Skin of body (tissue), 2 donors: ENCODE measurements around the gene PARP4. TPM values are rescaled to one million over a fixed set of nuclear protein-coding genes. Genes with fewer than 3 reads are reported as not detected.
"Not testable (repeated sequence)": the region's sequence is repeated elsewhere in the genome, so short reads cannot be mapped to it uniquely, and the experiment has no call there.

ENCODE experiments used
- DNase-seq: peaks from one replicate; lab custom pipeline; 2025; lab: John Stamatoyannopoulos, UW
- total RNA-seq: library from RNA; depleted of rRNA; stranded (reverse); fragments of >200 nt; gene quantifications from one replicate; pipeline ENCODE4 v1.2.3, GENCODE V29; 2014

The PARP4 gene
- 31.1 TPM for total RNA-seq

DNA sequence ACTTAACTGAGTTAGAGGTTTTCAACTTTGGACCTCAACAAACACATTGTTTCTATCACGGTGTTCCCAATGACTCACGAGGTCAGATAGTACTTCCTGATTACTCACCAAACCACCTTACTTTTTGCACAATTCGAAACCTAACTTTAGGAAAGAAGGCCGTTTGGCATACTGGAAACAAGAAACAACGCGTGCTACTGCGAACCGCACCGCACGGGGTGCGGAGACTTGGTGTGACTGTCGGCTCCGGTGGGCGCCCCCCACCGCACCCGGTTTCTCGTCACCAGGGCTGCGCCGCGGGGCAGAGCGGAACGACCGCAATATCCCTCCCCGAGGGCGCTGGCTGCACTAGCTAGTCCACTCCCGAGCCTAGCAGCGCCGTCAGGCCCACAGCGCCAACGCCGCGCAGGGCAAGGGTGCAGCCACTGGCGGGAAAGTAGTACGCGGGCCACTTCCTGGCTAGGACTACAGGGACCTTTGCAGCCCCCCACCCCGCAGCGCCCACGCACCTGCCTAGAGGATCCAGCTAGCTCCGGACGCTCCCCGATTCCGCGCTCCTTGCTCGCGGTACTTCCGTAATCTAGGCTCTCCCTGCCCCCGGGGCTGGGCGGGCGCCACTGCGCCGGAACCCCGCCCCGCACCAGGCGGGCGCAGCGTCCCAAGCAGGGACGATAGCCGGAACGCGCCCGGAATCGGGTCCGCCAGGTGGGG lies at the start of gene PARP4:
TSS of gene PARP4 (minus strand) at position 582 of the 711 bp plus-strand sequence. CDS start 9,002 bp downstream, outside the sequence.
- peak; percentile 65 for DNase-seq

DNA sequence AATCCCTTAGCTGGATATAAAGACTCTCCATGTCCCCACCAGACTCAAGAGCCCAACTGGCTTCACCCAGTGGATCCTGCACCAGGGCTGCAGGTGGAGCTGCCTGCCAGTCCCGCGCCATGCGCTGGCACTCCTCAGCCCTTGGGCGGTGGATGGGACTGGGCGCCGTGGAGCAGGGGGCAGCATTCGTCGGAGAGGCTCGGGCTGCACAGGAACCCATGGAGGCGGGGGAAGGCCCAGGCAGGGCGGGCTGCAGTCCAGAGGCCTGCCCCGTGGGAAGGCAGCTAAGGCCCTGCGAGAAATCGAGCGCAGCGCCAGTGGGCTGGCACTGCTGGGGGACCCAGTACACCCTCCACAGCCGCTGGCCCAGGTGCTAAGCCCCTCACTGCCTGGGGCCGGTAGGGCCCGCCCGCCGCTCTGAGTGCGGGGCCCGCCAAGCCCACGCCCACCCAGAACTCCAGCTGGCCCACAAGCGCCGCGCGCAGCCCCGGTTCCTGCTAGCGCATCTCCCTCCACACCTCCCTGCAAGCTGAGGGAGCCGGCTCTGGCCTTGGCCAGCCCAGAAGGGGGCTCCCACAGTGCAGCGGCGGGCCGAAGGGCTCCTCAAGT lies 48.1 kb upstream of the PARP4 start:
- DNase-seq: not testable (repeated sequence)

- DNase-seq: not testable (repeated sequence)
Observed at GRCh38 chr13:24559431-24560218, 47.0 kb upstream of the PARP4 start.

- DNase-seq: peak; percentile 23
Observed at GRCh38 chr13:24557081-24557480, 44.5 kb upstream of the PARP4 start.

DNA sequence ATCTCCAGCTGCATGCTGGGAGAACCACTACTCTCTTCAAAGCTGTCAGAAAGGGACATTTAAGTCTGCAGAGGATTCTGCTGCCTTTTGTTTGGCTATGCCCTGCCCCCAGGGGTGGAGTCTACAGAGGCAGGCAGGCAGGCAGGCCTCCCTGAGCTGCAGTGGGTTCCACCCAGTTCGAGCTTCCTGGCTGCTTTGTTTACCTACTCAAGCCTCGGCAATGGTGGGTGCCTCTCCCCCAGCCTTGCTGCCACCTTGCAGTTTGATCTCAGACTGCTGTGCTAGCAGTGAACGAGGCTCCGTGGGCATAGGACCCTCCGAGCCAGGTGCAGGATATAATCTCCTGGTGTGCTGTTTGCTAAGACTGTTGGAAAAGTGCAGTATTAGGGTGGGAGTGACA lies 41.3 kb upstream of the PARP4 start:
- not testable (repeated sequence) for DNase-seq

DNA sequence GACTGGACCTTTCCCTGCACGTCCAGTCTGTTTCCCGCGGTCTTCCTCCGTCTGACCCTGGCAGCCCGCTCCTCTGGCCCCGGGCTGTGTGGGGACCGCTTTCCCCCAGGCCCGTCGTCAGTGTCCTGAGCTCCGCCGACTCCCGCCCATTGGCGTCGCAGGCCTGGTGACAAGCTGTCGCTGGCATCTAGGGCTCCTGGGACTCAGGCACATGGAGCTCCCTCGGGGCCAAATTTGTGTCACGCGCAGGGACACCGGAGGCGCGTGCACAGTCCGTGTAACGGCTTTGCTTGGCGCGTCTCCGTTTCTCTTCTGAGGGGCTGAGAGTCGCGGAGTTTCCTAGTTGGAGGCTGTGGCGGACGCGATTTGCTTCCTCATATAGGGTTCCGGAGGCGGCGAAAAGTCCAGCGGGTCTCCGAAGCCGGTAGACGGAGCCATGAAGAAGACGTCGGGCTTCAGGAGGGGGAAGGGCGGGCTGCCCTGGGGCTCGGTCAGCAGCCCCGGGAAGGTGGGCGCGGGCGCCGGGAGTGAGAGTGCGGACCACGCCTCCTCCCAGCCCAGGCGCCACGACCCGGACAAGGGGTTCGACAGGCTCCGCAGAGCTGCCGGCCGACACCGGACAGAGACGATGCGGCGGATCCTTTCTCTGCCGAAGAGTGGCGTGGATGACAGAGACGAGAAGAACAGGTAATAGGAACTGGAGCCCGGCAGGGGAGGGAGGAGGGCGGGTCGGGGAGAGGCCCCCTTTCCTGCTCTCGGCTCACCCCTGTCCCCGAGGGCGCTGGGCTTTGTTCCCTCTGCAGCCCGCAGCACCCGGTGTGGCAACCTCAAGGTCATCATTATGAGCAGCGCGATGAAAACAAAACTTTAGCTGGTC lies 29.1 kb upstream of the PARP4 start:
- DNase-seq: not testable (repeated sequence)

DNA sequence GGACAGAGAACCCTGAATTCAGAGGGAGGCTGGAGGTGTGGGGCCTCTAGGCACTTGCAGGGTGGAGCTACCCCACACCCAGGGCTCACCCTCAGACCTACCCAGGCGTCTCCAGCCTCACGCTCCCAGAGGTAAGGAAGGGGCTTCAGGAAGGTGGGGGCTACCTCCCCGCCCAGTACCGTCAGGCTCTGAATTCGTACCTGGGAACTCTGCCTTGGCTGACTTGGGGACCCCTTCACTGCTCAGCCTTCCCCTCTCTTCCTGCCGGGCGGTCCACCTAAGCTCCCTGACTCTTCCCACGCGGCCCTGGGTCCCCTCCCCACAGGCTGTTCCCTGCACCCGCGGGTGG lies 28.5 kb upstream of the PARP4 start:
- DNase-seq: no peak

GRCh38 chr13:24540236-24541126 lies 27.9 kb upstream of the PARP4 start:
- no peak for DNase-seq

GRCh38 chr13:24539500-24540165 lies 27.1 kb upstream of the PARP4 start:
- DNase-seq: no peak

DNA sequence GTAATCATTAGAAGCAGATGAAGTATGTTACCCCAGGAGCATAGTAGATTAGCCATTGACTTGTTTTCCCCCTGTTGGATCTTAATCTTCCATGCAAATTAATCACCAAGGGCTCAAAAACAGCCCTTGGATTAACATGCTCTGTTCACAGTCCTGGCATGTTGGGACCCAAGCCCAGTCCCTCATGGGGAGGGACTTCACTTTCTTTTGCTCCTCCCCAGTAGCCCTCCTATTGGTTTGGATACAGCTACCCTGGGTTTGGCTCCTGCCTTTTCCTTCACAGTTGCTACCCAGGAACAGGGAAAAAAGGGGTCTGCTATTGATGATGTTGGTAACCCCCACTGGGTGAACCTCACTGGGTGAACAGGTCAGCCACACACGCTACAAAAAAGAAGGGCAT lies 16.9 kb upstream of the PARP4 start:
- no peak for DNase-seq

DNA sequence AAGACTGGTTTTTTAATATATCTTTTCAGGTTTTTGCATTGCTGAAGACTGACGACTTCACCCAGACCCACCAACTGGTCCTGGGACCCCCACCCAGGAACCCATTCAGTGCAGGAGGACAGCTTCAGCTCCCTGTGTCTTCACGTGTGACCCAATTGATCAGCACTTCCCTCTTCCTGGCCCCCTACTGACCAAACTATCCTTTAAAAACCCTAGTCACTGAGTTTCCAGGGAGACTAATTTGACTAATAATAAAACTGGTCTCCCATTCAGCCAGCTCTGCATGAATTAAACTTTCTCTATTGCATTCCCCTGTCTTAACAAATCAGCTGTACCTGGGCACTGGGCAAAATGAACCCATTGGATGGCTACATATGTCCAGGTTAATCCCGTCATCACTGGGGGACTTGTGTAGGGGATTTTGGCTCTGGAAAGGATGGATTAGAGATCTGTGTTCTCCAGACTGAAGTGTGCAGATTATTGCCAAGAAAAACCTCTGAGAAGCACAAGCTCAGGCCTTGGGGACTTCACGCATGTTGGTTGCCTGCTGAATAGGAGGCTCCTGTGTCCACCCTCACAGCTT lies 16.3 kb upstream of the PARP4 start:
- no peak for DNase-seq

- DNase-seq: no peak
Observed at GRCh38 chr13:24527266-24527775, 14.7 kb upstream of the PARP4 start.

- DNase-seq: no peak
Observed at GRCh38 chr13:24520733-24521132, 8.2 kb upstream of the PARP4 start.

GRCh38 chr13:24516919-24517318 lies 4.3 kb upstream of the PARP4 start:
- DNase-seq: no peak

DNA sequence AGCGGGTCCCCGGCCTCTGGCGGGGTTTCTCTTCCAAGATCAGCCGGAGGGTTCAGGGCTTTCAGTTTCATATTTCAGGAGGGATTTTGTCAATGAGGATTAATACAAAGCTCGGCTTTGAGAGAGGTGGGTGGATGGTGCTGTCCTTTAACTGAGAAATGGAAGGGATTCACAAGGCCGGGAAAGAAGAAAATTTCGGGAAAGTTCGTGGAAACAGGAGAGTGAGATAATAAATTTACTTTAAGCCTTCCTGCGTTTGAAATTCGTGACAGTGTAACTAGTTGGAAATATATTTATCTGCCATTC lies 283 bp upstream of the PARP4 start:
- DNase-seq: no peak

- peak; percentile 36 for DNase-seq
Observed at GRCh38 chr13:24511816-24512196, 772 bp downstream of the PARP4 start.

DNA sequence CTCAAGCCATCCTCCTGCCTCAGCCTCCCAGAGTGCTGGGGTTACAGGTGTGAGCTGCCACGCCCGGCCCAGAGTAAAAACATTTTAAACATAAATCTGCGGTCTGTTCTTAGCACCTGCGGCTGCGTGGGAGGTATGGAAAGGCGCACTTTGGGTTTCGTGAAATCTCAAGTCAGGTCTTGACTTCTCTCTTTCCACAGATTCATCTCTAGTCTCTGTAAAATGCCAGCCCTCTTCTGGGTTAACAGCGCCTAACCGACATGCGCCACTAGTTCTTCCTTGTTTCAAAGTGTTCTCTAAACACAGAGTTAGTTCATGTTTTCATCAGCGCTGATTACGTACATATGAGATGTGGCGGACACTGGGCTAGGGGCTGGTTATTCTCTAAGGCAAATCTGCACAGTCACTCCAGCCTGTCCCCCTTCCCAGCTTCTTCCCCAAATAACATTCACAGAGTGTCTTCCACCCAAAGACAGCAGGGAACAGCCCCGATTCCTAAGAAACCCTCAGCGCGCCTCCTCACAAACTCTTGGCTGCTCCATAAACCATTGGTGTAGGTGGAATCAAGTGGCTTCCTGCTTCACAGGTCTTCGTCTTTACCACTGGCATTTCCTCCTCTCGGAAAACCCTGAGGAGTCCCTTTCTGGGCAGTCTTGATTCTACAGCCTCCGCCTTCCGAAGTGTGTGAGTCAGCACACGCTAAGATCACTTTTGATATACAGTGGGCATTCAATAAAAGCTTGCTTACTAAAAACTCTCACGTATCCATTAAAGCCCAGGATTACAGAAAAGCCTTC lies 1.4 kb downstream of the PARP4 start:
- peak; percentile 42 for DNase-seq

GRCh38 chr13:24506698-24507335 lies 5.8 kb downstream of the PARP4 start:
- DNase-seq: no peak
